Measurements from ENCODE around the gene ZNF714. TPM values are rescaled to one million over a fixed set of nuclear protein-coding genes. Genes with fewer than 3 reads are reported as not detected.

The ZNF714 gene
- total RNA-seq, 1 experiment from 2014 or later, result 20.0 TPM

- no peak overlapping the region for H3K9ac ChIP-seq (ENCODE audit: low read length)
- H3K9me3 ChIP-seq (ENCODE audit: control insufficient read depth in 1 of 2, insufficient read depth in 1 of 2, low read depth in 1 of 2, low read length in 2 of 2), result no peaks in the 10 kb centered on the region
- no peaks in the 10 kb centered on the region for H3K27me3 ChIP-seq (ENCODE audit: insufficient read depth, low read length)
- no peaks in the 10 kb centered on the region for H3K9me2 ChIP-seq (ENCODE audit: insufficient read depth)
- no peak overlapping the region for H3K4me3 ChIP-seq (replicated peaks in 1 of 2; ENCODE audit: low read depth in 1 of 2, low read length in 2 of 2)
- POLR2A ChIA-PET, result no interaction called here
- no peak overlapping the region for H2AFZ ChIP-seq (ENCODE audit: low read depth, low read length, poor library complexity, severe bottlenecking)
- intact Hi-C loops (cut with micrococcal nuclease), result no loop called here
- TF ChIP-seq YY1 (IDR thresholded peaks at IDR 0.05; ENCODE audit: extremely low read depth, insufficient replicate concordance, low read depth, low read length), result no peak
- TF ChIP-seq SP1 (IDR thresholded peaks at IDR 0.05; ENCODE audit: low read depth), result no peak
- TF ChIP-seq ZNF274 (IDR thresholded peaks at IDR 0.05; ENCODE audit: low read depth, low read length), result no peak
- no peak for TF ChIP-seq REST (IDR thresholded peaks at IDR 0.05; ENCODE audit: low read depth)
- ATAC-seq (no peak), DNase-seq (ENCODE audit: low read depth, low spot score) (no peak)
- RAD21 ChIA-PET (ENCODE audit: low non-redundant PET in 1 of 2, low total read pairs in 2 of 2, uncharacterized antibody in 2 of 2, unreplicated experiment in 2 of 2), result no interaction called here
- no peaks in the 10 kb centered on the region for H4K20me1 ChIP-seq (ENCODE audit: insufficient read depth)
- no peaks in the 10 kb centered on the region for H3K4me1 ChIP-seq (ENCODE audit: control insufficient read depth in 1 of 2, insufficient read depth in 2 of 2, low read length in 2 of 2)
- no peaks in the 10 kb centered on the region for H3K36me3 ChIP-seq (ENCODE audit: control insufficient read depth in 1 of 2, insufficient read depth in 2 of 2, low read length in 2 of 2)
- H3K79me2 ChIP-seq (ENCODE audit: insufficient read depth, low read length), result no peaks in the 10 kb centered on the region
- no TSS peak for BruUV-seq (replicated peaks)
- no peak overlapping the region for H3K27ac ChIP-seq (ENCODE audit: low read depth, low read length)
- no peak overlapping the region for H3K4me2 ChIP-seq (ENCODE audit: low read length)
- CTCF ChIA-PET, result no interaction called here
Measured at GRCh38 chr19:21135433-21135832, 53.4 kb downstream of the ZNF714 start.

- Histone ChIP-seq H3K4me3 (replicated peaks in 1 of 2; ENCODE audit: low read depth in 1 of 2, low read length in 2 of 2) (no peak overlapping the region), H3K27me3 (ENCODE audit: insufficient read depth, low read length) (no peaks in the 10 kb centered on the region), H3K9ac (ENCODE audit: low read length) (no peak overlapping the region), H3K79me2 (ENCODE audit: insufficient read depth, low read length) (peaks cover 14% of the 10 kb centered on the region), H3K4me1 (ENCODE audit: control insufficient read depth in 1 of 2, insufficient read depth in 2 of 2, low read length in 2 of 2) (peaks cover 5 to 7% of the 10 kb centered on the region in 2 experiments; a peak in 3 of 4 replicates), H3K9me3 (ENCODE audit: control insufficient read depth in 1 of 2, insufficient read depth in 1 of 2, low read depth in 1 of 2, low read length in 2 of 2) (no peaks in the 10 kb centered on the region), H3K9me2 (ENCODE audit: insufficient read depth) (no peaks in the 10 kb centered on the region), H3K4me2 (ENCODE audit: low read length) (no peak overlapping the region), H4K20me1 (ENCODE audit: insufficient read depth) (no peaks in the 10 kb centered on the region), H3K36me3 (ENCODE audit: control insufficient read depth in 1 of 2, insufficient read depth in 2 of 2, low read length in 2 of 2) (no peaks in the 10 kb centered on the region), H3K27ac (ENCODE audit: low read depth, low read length) (no peak overlapping the region), H2AFZ (ENCODE audit: low read depth, low read length, poor library complexity, severe bottlenecking) (no peak overlapping the region)
- BruUV-seq (replicated peaks), result no TSS peak
- no peak for ATAC-seq
- POLR2A ChIA-PET, result no interaction called here
- CTCF ChIA-PET, result no interaction called here
- RAD21 ChIA-PET (ENCODE audit: low non-redundant PET in 1 of 2, low total read pairs in 2 of 2, uncharacterized antibody in 2 of 2, unreplicated experiment in 2 of 2), result no interaction called here
- intact Hi-C loops (cut with micrococcal nuclease), result no loop called here
- no peak for DNase-seq (ENCODE audit: low read depth, low spot score)
- TF ChIP-seq TCF7L2 (IDR thresholded peaks at IDR 0.05; ENCODE audit: borderline replicate concordance, extremely low read depth, insufficient read depth, insufficient read length) (no peak), SP1 (IDR thresholded peaks at IDR 0.05; ENCODE audit: low read depth) (no peak), CTCF (IDR thresholded peaks at IDR 0.05 in 2 of 3, conservative IDR thresholded peaks at IDR 0.05 in 1 of 3; ENCODE audit: borderline replicate concordance in 1 of 3, insufficient read depth in 1 of 3, low read depth in 2 of 3, low read length in 2 of 3) (no peak), JUND (IDR thresholded peaks at IDR 0.05) (no peak), SIN3A (IDR thresholded peaks at IDR 0.05; ENCODE audit: low read depth) (no peak), SRF (IDR thresholded peaks at IDR 0.05; ENCODE audit: low read depth) (no peak), RAD21 (IDR thresholded peaks at IDR 0.05; ENCODE audit: low read depth) (no peak)
- TF ChIP-seq, protein P1, sequence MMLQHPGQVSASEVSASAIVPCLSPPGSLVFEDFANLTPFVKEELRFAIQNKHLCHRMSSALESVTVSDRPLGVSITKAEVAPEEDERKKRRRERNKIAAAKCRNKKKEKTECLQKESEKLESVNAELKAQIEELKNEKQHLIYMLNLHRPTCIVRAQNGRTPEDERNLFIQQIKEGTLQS (IDR thresholded peaks at IDR 0.05), result no peak
- TF ChIP-seq, protein P2, sequence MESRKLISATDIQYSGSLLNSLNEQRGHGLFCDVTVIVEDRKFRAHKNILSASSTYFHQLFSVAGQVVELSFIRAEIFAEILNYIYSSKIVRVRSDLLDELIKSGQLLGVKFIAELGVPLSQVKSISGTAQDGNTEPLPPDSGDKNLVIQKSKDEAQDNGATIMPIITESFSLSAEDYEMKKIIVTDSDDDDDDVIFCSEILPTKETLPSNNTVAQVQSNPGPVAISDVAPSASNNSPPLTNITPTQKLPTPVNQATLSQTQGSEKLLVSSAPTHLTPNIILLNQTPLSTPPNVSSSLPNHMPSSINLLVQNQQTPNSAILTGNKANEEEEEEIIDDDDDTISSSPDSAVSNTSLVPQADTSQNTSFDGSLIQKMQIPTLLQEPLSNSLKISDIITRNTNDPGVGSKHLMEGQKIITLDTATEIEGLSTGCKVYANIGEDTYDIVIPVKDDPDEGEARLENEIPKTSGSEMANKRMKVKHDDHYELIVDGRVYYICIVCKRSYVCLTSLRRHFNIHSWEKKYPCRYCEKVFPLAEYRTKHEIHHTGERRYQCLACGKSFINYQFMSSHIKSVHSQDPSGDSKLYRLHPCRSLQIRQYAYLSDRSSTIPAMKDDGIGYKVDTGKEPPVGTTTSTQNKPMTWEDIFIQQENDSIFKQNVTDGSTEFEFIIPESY (IDR thresholded peaks at IDR 0.05; ENCODE audit: extremely low read depth, insufficient replicate concordance, low read length), result no peak
Measured at GRCh38 chr19:21138130-21138529, 56.1 kb downstream of the ZNF714 start.

Data from HCT116 (cell line).